A549 (cell line): ENCODE data around the gene SLBP.

Source experiments
- CEBPB ChIP-seq, 2 experiments: fragments of >200 bp in 1 of 2; sonication (Bioruptor Twin) in 1 of 2; formaldehyde crosslinking in 1 of 2; IDR thresholded peaks; 2 replicates each; pipeline ENCODE4 v1.6.1; 2012 to 2016
- EP300 ChIP-seq, 2 experiments: fragments of >200 bp; sonication (Bioruptor Twin); formaldehyde crosslinking; IDR thresholded peaks; 2 replicates in 1 of 2; 3 replicates in 1 of 2; pipeline ENCODE4 v1.6.1; 2016 to 2017
- GATA3 ChIP-seq: IDR thresholded peaks from 2 replicates; pipeline ENCODE4 v1.6.1; 2012; ENCODE audit warnings: borderline replicate concordance
- MAFK ChIP-seq: fragments of 450-650 bp; IDR thresholded peaks from 2 replicates; pipeline ENCODE4 v1.6.1; 2014; ENCODE audit not compliant: partially characterized antibody
- MAZ ChIP-seq: fragments of 150-350 bp; IDR thresholded peaks from 2 replicates; pipeline ENCODE4 v1.6.1; 2014; ENCODE audit warnings: antibody characterized with exemption, low read depth, low read length, borderline replicate concordance
- POLR2A ChIP-seq: IDR thresholded peaks from 2 replicates; pipeline ENCODE4 v1.6.1; 2012; ENCODE audit warnings: mild to moderate bottlenecking, low read length
- RAD21 ChIP-seq, 2 experiments: fragments of >200 bp in 1 of 2; sonication (Bioruptor Twin) in 1 of 2; formaldehyde crosslinking in 1 of 2; IDR thresholded peaks in 1 of 2; conservative IDR thresholded peaks in 1 of 2; 2 replicates in 1 of 2; 3 replicates in 1 of 2; pipeline ENCODE4 v1.6.1; 2012 to 2018; ENCODE audit warnings: inconsistent platforms in 1 of 2
- RFX5 ChIP-seq: fragments of 450-650 bp; IDR thresholded peaks from 2 replicates; pipeline ENCODE4 v1.7.1; 2014; ENCODE audit warnings: antibody characterized with exemption, mild to moderate bottlenecking, moderate library complexity
- SREBF2 ChIP-seq: fragments of 450-650 bp; IDR thresholded peaks from 2 replicates; pipeline ENCODE4 v1.6.1; 2014; ENCODE audit warnings: mild to moderate bottlenecking, moderate library complexity
- ZC3H11A ChIP-seq: fragments of 450-650 bp; IDR thresholded peaks from 2 replicates; pipeline ENCODE4 v1.6.1; 2014; ENCODE audit warnings: antibody characterized with exemption, mild to moderate bottlenecking
- ZFP36 ChIP-seq: fragments of 450-650 bp; IDR thresholded peaks from 2 replicates; pipeline ENCODE4 v1.6.1; 2014; ENCODE audit warnings: borderline replicate concordance; ENCODE audit not compliant: partially characterized antibody
- ZSCAN20 ChIP-seq: fragments of 250-450 bp; sonication (Bioruptor Pico); IDR thresholded peaks from 2 replicates; pipeline ENCODE4 v1.8.0; 2022; ENCODE audit warnings: mild to moderate bottlenecking, moderate library complexity
- TF ChIP-seq, protein P1 (sequence below): fragments of >200 bp; sonication (Bioruptor Twin); formaldehyde crosslinking; IDR thresholded peaks from 3 replicates; pipeline ENCODE4 v1.5.1; 2016
- TF ChIP-seq, protein P2 (sequence below): IDR thresholded peaks from 2 replicates; pipeline ENCODE4 v1.6.1; 2012

DNA sequence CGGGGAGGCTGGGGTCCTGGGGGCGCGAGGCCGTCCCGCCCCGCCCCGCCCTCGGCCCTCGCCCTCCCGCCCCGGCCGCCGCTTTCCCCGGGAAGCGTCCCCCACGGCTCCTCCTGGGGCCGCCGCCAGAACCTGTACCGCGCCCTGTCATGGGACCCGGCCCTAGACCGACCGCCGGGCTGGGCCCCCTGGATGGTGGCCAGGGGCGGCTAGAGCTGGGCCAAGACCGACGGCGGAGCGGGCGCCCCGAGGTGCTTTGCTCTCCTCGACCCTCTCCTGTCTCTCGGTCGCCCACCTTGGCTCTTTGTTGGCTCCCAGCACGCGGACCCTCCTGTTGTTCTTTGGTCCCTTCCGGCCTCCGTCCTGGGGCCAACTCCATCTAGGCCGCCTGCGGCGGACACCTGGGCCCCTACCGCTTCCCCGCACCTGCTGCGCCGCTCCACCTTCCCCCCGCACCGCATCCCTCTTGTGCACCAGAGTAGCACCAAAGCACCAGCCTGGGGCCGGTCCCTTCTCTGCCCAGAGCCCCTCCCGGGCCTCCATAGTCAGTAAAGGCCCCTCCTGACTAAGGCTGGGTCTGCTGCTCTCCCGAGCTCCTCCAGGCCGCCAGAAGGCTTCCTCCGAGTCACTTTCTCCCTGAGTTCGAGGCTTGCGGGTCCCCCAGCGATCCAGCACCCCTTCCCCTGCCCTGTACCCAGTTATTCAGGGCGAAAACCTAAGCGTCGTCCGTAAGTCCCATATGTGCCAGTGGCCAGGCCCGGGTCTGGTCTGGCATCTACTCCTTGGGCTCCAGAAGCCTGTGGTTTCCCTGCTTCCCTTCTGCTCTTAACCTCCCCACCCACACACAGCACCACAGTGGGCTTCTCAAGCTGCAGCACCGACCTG lies 9.8 kb upstream of the SLBP start:
- no peak for TF ChIP-seq MAFK
- TF ChIP-seq, protein P1, sequence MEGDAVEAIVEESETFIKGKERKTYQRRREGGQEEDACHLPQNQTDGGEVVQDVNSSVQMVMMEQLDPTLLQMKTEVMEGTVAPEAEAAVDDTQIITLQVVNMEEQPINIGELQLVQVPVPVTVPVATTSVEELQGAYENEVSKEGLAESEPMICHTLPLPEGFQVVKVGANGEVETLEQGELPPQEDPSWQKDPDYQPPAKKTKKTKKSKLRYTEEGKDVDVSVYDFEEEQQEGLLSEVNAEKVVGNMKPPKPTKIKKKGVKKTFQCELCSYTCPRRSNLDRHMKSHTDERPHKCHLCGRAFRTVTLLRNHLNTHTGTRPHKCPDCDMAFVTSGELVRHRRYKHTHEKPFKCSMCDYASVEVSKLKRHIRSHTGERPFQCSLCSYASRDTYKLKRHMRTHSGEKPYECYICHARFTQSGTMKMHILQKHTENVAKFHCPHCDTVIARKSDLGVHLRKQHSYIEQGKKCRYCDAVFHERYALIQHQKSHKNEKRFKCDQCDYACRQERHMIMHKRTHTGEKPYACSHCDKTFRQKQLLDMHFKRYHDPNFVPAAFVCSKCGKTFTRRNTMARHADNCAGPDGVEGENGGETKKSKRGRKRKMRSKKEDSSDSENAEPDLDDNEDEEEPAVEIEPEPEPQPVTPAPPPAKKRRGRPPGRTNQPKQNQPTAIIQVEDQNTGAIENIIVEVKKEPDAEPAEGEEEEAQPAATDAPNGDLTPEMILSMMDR = no peak
- TF ChIP-seq SREBF2 = no peak
- TF ChIP-seq ZFP36 = no peak
- TF ChIP-seq GATA3 = no peak
- TF ChIP-seq EP300 (IDR thresholded peaks at IDR 0.05) = no peak
- no peak for TF ChIP-seq ZC3H11A
- no peak for TF ChIP-seq RAD21 (conservative IDR thresholded peaks at IDR 0.05 in 1 of 2, IDR thresholded peaks at IDR 0.05 in 1 of 2)
- no peak for TF ChIP-seq MAZ
- no peak for TF ChIP-seq POLR2A
- TF ChIP-seq, protein P2, sequence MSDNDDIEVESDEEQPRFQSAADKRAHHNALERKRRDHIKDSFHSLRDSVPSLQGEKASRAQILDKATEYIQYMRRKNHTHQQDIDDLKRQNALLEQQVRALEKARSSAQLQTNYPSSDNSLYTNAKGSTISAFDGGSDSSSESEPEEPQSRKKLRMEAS = no peak
- TF ChIP-seq RFX5 = no peak
- no peak for TF ChIP-seq ZSCAN20
- TF ChIP-seq CEBPB (IDR thresholded peaks at IDR 0.05) = no peak
